ENCODE results near the gene MBOAT2. TPM values are rescaled to one million over a fixed set of nuclear protein-coding genes. Genes with fewer than 3 reads are reported as not detected.
"Not testable (repeated sequence)": the region's sequence is repeated elsewhere in the genome, so short reads cannot be mapped to it uniquely, and the experiment has no call there.

Gene MBOAT2
- total RNA-seq, 1 donor from 2014 or later, result 40.7 TPM

DNA sequence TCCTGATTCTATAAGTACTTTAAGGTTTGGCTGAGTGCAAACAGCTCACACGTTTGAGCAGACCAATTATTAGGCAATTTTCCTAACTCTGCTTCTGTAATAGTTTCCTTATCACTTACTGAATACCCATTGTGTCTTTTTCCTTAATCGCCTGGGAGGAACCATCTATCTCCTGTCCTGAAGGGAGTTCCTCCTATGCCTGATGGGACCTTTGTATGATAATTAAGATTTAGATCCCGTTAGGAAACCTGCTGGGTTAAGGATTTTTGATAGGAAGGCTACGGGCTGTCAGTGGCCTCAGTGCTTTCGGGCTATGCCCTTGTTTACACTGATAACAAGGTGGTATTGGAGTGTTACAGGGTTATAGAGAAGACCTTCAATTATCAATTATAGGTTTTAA, 106.8 kb downstream of the MBOAT2 start:
- not testable (repeated sequence) for DNase-seq (ENCODE audit: low spot score)

DNA sequence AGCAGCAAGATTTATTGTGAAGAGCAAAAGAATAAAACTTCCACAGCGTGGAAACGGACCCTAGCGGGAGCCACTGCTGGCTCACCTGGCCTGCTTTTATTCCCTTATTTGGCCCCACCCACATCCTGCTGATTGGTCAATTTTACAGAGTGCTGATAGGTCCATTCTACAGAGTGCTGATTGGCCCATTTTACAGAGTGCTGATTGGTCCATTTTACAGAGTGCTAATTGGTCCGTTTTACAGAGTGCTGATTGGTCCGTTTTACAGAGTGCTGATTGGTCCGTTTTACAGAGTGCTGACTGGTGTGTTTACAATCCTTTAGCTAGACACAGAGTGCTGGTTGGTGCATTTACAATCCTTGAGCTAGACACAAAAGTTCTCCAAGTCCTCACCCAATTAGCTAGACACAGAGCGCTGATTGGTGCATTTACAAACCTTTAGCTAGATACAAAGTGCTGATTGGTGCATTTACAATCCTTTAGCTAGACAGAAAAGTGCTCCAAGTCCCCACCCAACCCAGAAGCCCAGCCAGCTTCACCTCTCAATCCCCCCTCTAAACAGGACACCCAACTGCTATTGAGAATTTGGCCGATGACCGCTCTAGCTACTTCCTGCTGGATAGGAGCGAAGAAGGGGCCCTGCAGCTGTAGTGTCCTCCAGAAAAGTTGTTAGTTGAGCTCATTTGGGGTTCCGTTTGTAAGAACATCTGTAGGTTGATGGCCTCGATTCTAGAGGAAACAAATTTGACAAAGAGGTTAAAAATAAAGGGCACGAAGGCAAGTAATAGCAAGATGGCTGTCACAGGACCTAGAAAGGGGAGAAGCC, 108.2 kb downstream of the MBOAT2 start:
- DNase-seq (ENCODE audit: low spot score), result not testable (repeated sequence)

DNA sequence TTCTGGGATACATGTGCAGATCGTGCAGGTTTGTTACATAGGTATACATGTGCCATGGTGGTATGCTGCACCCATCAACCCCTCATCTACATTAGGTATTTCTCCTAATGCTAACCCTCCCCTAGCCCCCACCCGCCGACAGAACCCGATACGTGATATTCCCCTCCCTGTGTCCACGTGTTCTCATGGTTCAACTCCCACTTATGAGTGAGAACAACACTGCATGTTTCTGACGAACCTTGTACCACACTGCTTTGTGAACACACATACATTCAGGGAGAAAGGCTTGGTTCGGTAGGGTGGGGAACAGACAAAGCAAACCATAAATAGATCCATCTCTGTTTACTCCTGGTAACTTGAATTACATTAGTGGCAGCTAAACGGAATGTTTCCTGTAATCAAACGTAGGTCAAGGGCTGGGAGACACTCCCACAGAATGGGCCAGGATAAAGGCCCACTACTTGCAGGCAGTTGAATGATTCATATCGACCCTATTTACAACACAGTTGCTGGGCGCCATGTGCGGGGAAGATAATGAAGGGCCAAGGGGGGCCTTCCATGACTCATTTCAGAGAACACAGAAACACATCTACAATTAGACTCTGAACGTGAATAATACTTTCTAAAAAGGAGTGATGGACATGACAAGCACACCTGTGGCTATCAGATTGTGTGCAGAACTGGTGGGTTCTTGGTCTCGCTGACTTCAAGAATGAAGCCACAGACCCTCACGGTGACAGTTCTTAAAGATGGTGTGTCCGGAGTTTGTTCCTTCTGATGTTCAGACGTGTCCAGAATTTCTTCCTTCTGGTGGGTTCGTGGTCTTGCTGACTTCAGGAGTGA, 109.3 kb downstream of the MBOAT2 start:
- DNase-seq (ENCODE audit: low spot score), result no peak

DNA sequence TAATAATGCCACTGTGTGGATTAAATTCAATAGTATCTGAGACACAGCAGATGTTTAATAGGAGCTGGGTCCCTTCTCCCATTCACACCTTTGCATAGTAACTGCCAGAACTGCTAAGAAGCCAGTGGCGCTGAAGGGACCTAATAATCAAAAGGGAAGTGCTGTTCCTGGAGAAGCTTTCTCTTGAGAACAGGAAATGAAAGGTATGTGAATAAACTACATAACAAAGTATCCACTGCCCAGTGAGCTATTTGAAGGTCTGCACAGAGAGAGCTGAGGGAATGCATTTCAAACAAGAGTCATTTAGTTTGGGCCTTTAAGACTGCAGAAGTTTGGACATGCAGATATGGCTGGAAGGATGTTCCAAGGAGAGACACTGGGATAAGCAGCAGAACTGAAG, 110.0 kb downstream of the MBOAT2 start:
- no peak for DNase-seq (ENCODE audit: low spot score)

DNA sequence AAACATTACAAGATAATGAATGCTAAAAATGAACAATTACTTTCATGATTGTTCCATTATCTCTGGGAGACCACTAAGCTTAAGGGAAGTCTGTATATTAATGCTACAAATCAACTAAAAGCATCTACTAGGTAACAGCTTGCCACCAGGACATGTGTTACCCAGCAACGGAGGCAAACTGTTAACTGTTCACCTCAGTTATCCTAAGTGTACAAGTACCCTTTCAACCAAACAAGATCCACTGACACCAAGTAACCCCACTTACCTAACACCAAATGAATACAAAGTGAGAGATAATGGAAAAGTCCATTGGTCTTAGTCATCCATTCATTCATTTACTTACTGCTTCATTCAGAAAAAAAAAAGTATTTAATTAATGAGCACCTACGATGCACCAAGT, 111.4 kb downstream of the MBOAT2 start:
- DNase-seq (ENCODE audit: low spot score), result no peak

DNA sequence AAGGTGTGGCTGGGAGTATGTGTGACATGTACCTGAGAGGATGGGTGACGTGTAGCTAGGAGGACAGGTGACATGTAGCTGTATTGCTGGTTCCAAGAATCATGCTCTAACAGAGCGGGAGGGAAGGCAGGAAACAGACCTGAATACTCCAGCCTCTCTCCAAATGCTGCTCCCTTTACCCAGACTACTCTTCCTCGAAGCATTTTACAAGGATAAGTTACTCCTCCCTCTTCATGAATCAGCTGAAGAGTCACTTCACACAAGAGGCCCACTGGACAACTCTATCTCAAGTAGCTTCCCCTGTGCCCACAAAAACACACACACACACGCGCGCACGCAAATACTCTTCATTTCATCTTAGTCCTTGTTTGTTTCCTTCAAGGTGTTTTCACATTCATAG, 113.5 kb downstream of the MBOAT2 start:
- DNase-seq (ENCODE audit: low spot score), result no peak

DNA sequence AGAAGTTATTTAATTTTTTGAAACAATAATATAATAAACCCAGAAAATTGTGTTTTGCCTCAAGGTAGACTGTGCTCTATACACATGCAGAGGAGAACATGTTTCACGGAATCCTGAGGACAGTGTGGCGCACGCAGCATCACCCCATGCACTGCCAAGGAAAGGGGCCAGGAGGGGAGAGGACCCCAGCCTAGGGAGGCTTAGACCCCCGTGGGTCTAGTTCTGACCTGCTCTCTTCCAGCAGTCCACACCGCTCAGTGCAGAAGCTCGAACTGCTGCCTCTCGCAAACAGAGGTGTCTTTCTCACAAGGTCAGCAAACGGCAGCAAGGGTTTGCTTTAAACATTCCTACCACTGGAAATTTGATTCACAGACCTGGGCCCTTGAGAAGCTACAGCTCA, 114.5 kb downstream of the MBOAT2 start:
- no peak for DNase-seq (ENCODE audit: low spot score)

DNA sequence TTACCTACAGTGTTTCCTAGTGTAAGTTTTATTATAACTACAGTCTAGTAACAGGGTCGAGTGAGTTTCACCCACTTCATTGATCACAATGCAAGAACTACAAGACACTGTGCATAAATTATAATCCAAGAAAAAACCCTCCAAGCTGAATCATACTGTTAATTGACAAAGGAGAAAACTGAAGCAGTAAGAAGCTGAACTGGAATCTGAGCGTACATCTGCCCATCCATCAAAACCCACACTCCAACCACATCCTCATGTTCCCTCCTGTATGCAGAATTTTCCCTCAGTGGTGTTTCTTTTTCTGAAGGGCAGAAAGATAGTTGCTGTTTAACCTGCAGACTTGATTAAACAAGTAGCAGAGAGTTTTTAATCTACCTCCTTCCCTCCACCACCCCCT, 116.6 kb downstream of the MBOAT2 start:
- DNase-seq (ENCODE audit: low spot score), result no peak

DNA sequence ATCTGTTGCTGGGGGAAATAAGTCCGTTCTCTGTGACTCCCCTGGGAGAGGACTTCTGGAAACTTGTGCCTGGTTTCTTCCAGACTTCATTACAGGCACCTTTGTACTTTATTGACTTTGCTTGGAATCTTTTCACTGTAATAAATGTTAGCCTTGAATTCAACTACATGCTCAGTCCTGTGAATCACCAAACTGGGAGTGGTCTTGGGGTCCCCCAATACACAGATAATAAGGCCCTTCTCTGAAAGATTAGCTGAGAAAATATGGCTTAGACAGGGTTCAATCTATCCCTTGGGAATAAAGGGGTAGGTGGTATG, 117.3 kb downstream of the MBOAT2 start:
- no peak for DNase-seq (ENCODE audit: low spot score)

DNA sequence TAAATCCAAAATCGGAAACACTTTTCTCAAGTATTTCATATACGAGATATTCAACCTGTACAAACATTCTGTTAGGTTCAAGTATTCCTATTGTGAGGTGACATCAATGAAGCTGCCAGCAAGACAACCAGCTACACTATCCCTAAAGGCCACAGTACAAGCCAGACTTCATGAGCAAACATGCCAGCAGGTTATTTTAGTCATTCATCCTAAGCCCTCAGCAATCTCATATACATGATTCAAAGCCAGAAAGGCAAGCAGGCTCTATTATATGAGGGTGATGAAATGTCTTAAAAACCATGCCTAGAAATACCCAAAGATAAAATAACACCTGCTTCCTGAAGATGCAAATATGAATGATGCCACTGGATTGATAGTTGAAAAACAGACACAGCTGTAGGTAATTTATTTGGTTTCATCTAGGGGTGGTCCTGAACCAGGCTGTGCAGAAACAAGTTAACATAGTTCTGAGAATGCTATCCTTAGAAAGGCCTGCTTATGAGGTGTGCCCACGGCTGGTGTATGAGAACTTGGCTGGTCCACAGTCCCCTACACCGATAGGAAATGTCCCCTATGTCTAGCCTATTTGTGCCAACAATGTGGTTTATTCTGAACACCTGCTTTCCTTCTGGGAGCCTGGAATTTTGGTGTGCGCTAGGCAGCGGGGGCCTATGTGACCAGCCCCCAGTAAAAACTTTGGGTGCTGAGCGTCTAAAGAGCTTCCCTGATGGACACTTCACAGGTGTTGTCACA, 117.9 kb downstream of the MBOAT2 start:
- DNase-seq (ENCODE audit: low spot score), result no peak

DNA sequence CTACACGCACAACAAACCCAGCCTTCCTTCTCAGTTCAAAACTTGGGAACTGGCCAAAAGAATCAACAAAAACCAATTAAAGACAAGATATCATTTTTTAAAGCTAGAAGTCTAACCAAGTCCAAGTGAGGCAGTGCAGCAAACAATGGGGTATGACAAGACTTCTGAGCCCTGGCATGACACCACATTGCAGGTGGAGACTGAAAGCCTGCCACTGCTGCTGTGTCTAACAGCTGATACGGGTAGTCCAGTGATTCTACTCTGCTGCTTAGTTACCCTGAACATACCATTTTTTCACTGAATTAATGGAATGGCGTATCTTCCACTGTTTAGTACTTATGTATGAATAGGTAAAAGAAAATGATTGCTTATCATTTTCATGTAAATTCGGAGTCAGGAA, 118.7 kb downstream of the MBOAT2 start:
- no peak for DNase-seq (ENCODE audit: low spot score)

DNA sequence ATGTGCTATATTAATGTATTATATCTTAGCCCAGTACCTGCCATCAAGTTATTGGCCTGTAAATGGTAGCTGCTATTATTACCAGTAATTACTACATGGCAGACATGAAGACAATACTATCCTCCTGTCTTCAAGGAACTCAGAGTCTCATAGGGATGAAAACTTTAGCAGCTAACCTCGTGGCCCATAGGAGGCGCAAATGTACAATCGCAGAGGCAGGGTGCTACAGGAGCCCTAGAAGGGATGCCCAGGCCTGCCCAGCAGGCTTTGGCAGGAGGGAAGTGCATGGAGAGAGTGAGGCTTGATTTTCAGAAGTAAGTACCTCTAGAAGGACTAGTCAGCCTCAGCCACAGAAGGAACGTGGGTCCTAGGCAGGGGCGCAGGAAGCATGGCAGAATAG, 121.4 kb downstream of the MBOAT2 start:
- DNase-seq (ENCODE audit: low spot score), result no peak

DNA sequence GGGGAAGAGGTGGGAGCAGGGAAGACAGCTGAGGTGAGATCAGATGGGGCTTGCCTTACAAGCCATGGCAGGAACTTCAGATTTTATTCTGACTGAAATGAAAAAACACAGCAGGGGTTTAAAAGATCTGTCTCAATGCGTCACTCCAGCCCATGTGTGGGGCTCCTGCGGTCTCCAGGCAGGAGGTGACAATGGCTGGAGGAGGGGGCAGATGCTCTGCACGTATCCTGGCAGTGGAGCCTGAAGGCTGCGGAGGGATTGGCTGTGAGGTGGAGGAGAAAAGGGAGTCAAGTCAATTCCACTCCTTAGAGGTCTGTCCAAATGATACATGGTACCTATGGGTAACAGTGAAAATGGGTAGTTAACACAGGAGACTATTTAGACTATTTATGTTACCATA, 125.6 kb downstream of the MBOAT2 start:
- no peak for DNase-seq (ENCODE audit: low spot score)

DNA sequence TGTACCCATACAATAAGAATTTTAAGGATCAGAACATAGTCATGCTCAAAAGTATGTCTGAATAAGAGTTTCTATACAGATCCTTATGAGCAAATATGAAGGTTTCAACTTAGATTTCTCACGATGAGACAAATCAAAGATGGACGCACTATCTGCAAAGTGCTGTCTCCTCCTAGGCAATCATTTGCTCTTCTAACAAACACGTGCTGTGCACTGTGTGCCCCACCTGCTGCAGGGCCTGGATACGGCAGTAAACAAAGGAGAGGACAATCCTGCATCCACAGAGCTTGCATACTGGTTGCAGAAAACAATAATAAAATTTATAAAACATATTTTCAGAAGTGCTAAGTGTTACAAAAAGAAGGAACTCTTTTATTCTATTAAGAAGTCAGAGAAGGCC, 126.2 kb downstream of the MBOAT2 start:
- no peak for DNase-seq (ENCODE audit: low spot score)

DNA sequence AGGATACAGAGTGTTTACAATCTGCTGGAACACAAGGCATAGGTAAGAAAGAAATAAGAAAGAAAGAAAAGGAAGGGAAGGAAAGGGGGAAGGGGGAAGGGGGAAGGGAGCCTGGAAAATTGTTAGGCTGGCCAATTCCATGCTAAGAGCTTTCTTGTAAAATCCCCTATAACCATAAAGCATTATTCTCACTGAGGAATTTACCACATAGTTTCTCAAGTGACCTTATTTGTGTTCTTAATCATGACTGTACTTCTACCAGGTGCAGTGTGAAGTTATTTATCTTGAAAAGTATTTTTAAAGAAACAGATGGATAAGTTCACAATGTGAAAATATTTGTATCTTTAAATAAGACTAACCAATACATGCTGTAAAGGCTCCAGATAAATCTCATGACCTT, 126.9 kb downstream of the MBOAT2 start:
- no peak for DNase-seq (ENCODE audit: low spot score)

DNA sequence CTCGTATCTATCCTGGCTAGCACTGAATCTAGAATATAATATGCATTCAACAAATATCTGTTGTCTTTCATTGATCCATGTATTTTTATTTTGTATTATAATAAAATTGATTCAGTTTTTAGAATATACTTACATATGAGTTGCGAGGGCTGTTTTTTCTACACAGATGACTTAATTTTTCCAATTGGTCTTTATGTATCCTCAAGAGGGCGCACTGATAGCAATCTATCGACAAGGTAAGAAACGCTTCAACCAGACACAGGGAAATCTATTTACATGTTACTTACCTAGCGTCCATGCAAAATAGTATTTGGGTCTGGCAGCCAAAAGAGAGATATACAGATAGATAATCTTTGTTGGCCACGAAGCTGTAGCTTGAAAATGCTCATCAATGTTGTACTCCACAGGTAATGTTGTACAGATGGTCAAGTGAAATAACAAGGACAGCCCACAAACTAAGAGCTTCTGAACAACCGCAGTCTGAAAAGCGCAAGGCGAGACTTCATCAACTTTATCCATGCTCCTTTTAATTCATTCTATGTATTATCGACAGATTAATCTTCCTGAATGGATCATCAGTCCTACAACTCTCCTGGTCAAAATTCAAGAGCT, 130.6 kb downstream of the MBOAT2 start:
- no peak for DNase-seq (ENCODE audit: low spot score)

DNA sequence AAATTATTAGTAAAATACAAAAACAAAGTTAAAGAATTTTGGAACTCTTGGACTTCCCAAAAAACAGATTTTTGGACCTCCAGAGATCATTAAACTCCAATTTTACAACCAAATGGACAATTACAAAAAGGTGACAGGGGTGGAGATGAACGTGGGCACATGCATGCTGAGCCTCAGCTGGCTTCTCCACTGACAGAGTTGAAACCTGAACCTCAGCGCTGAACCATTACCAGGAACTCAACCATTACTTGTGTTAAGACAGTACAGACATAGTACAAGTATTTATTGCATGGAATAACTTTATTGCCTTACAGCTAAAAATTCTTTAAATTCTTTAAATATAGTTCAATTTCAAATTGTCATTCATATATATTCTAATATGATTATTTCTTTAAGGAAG, 133.0 kb downstream of the MBOAT2 start:
- no peak for DNase-seq (ENCODE audit: low spot score)

DNA sequence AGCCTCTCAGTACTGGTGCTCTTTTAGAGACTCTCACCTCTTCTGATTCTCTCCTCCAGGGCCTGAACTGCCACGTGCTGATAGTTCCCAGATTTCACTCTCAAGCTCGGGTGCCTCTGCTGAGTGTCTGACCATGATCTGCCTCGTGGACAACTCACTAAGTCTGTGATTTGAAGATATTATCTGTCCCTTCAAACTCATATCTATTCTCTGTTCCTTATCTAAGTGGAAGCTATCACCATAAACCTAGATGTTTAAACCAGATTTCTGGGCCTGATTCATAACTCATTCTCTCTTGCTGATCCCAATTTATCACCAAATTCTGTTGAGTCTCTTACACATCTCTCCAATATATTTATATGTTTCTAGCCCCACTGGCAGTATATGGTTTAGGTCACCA, 136.1 kb downstream of the MBOAT2 start:
- DNase-seq (ENCODE audit: low spot score), result no peak

DNA sequence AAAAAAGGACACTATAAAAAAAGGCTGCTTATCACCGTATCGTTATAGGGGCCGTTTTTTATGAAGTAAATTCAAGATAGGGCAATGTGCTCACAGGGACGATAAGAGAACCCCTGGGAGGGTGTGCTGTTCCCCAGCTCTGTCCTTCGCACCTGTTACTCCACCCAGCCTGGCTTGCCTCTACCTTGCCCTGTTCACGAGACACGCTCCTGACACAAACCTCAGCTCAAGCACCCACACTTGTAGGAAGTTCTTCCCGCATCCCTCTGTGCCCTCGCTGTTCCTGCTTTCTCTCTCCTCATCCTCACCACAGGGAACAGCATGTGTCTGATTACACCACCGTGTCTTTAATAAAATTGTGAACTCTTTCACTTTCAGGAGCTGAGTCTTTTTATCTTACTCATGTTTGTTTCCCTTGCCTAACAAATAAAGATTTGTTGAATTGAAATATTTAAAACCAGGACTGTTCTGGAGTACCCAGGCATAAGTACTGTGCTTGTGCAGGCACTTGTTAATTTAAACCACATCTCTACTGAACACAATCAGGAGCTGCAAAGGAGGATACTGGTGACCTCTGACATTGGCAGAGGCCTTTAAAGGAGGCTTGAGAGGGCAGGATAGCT, 140.0 kb downstream of the MBOAT2 start:
- no peak for DNase-seq (ENCODE audit: low spot score)

DNA sequence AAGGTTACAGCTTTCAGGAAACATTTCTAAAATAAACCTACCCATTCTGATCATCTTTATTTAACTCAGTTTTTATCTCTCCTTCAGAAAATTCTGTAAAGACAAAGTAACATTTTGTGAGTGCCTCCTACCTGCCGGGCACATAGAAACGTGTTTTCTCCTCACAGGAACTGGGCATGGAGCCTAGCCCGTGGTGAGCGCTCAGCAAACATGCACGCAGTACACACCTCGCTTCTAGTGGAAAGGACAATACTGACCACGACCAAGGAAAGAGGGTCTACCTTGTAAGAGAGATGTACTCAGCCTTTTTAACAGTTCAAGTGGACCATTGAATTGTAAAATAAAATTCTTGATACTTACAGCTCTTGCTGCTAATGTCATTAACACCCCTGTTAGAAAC, 141.3 kb downstream of the MBOAT2 start:
- no peak for DNase-seq (ENCODE audit: low spot score)

DNA sequence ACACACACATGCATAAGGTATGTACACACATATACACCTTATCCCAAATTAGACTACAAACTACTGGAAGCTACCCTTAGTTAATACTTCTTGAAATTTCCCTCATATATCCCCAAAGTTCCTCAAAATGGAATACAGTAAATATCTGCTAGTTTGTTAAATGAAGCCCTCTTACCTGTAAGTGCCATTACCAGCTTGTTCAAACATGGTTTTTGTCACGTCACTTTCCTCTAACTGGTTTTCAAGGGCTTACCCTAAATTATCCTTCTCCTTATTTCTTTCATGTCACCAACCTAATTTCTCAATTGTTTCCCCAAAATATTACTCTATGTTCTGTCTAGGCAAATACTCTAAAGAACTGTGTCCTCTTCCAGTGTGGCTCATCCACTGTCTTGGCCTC, 141.7 kb downstream of the MBOAT2 start:
- DNase-seq (ENCODE audit: low spot score), result no peak

DNA sequence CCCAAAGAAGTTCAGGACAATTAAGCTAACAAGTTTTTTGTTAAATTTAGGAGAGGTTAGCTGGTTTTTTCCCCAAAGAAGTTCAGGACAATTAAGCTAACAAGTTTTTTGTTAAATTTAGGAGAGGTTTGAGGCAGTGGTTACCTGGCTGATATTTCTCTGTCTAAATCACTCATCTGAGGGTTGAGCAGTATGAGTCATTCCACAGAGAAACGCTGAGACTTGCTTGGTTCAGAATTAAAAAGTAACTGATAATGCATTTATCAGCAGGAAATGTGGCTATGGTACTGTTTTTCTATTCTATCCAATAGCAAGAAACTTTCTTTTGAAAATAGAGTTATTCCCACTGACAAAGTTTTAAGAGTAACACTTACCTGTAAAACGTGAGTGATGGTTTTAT, 143.2 kb downstream of the MBOAT2 start:
- no peak for DNase-seq (ENCODE audit: low spot score)

All from ureter (tissue), 1 donor.